Muscle of leg (tissue), 11 donors: ENCODE measurements around the gene CLINT1. TPM values are rescaled to one million over a fixed set of nuclear protein-coding genes. Genes with fewer than 3 reads are reported as not detected.

Source experiments
- DNase-seq: peaks from one replicate; pipeline ENCODE4 v3.0.0; 2013
- H3K27ac ChIP-seq: one replicate; pipeline ENCODE4 v1.5.1; 2013; ENCODE audit warnings: mild to moderate bottlenecking, low read length, control low read depth
- H3K27me3 ChIP-seq: one replicate; pipeline ENCODE4 v1.6.1; 2013; ENCODE audit warnings: low read length; ENCODE audit not compliant: control insufficient read depth, insufficient read depth
- H3K36me3 ChIP-seq: one replicate; pipeline ENCODE4 v1.6.1; 2013; ENCODE audit warnings: low read length; ENCODE audit not compliant: control insufficient read depth, insufficient read depth
- H3K4me1 ChIP-seq: one replicate; pipeline ENCODE4 v1.6.1; 2013; ENCODE audit warnings: low read length; ENCODE audit not compliant: control insufficient read depth, insufficient read depth
- H3K4me3 ChIP-seq: one replicate; pipeline ENCODE4 v1.5.1; 2013; ENCODE audit warnings: low read length, control low read depth
- H3K9me3 ChIP-seq: replicated peaks from 2 replicates; pipeline ENCODE4 v1.6.1; 2013; ENCODE audit warnings: low read depth, low read length; ENCODE audit not compliant: control insufficient read depth
- WGBS: methylation state at CpG from one replicate; pipeline ENCODE4 v1.1.5; 2013; ENCODE audit warnings: missing lambda C conversion rate; ENCODE audit not compliant: insufficient coverage; 5-methylcytosine and 5-hydroxymethylcytosine counted together
- polyA plus RNA-seq, 8 donors: library from polyadenylated mRNA; unstranded; fragments of 120-200 nt; gene quantifications; one replicate each; pipeline versions ENCODE4 v1.2.1 to v1.2.3, GENCODE V29; 2013; ENCODE audit warnings: inconsistent platforms in 1 of 8, low replicate concordance in 1 of 8; ENCODE audit not compliant: insufficient read length in 8 of 8, insufficient read depth in 1 of 8
- total RNA-seq: library from RNA; stranded (reverse); fragments of 120-200 nt; gene quantifications from one replicate; pipeline ENCODE4 v1.2.4, GENCODE V29; 2013

The CLINT1 gene
- total and polyA plus RNA-seq, 9 donors, result 39.9 to 75.0 (median 62.5) TPM

- Histone ChIP-seq H3K4me3 (no peak overlapping the region), H3K9me3 (no peaks in the 10 kb centered on the region), H3K36me3 (peaks cover 24% of the 10 kb centered on the region), H3K27ac (no peak overlapping the region), H3K4me1 (peaks cover 6% of the 10 kb centered on the region), H3K27me3 (no peaks in the 10 kb centered on the region)
- DNase-seq, result no peak
- WGBS, result 90% methylated on average over 4 of the region's 6 CpGs
Observed at GRCh38 chr5:157735991-157736390, 123.0 kb downstream of the CLINT1 start.

Other genes starting within 250 kb of the CLINT1 start
- gene SOX30, start 206.7 kb downstream of the CLINT1 start, total RNA-seq, result 0.09 TPM
- gene SOX30, start 206.7 kb downstream of the CLINT1 start, polyA plus RNA-seq, result under 1 TPM; 0.27 to 0.64 (median 0.35) TPM
- gene C5orf52, start 187.6 kb downstream of the CLINT1 start, total RNA-seq, result not detected
- gene C5orf52, start 187.6 kb downstream of the CLINT1 start, polyA plus RNA-seq, result not detected
- 27.4 TPM for gene THG1L, start 127.7 kb downstream of the CLINT1 start, total RNA-seq
- 10 to 100 TPM; 22.1 to 31.5 (median 28.1) TPM for gene THG1L, start 127.7 kb downstream of the CLINT1 start, polyA plus RNA-seq
- gene LSM11, start 115.4 kb downstream of the CLINT1 start, total RNA-seq, result 7.3 TPM
- gene LSM11, start 115.4 kb downstream of the CLINT1 start, polyA plus RNA-seq, result 10 to 100 TPM in 1 of 8 donors, 1 to 10 TPM in 7; 7.0 to 10.6 (median 7.5) TPM